HL-60 (cell line): Measurements from ENCODE around the gene SMO.

Source experiments
- POLR2AphosphoS5 ChIP-seq: IDR thresholded peaks from 2 replicates; pipeline ENCODE4 v1.6.1; 2012; ENCODE audit warnings: low read depth
- SPI1 ChIP-seq: IDR thresholded peaks from 2 replicates; pipeline ENCODE4 v1.6.1; 2012; ENCODE audit warnings: low read depth, mild to moderate bottlenecking, borderline replicate concordance
- TF ChIP-seq, protein P1 (sequence below): IDR thresholded peaks from one replicate; pipeline ENCODE4 v1.5.1; 2011; ENCODE audit warnings: low read length, control low read depth, inconsistent platforms; ENCODE audit not compliant: insufficient read depth

DNA sequence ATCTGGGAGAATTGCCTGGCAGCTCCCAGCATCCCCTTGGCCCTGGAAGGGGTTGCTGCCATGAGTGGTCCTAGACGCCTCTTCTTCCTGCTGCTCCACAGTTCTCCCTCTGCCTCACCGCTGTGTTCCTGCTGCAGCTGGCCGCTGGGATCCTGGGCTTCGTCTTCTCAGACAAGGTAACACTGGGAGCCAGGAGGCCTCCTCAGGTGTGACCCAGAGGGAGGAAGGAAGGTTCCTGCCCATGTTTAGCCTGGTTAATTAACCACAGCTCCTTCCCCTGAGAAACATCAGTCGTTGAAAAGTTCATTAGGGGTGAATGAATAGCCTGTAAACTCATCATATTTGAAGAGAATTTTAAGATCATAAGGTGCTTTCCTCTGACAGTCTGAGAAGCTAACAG is 25.7 kb upstream of the SMO start:
- TF ChIP-seq, protein P1, sequence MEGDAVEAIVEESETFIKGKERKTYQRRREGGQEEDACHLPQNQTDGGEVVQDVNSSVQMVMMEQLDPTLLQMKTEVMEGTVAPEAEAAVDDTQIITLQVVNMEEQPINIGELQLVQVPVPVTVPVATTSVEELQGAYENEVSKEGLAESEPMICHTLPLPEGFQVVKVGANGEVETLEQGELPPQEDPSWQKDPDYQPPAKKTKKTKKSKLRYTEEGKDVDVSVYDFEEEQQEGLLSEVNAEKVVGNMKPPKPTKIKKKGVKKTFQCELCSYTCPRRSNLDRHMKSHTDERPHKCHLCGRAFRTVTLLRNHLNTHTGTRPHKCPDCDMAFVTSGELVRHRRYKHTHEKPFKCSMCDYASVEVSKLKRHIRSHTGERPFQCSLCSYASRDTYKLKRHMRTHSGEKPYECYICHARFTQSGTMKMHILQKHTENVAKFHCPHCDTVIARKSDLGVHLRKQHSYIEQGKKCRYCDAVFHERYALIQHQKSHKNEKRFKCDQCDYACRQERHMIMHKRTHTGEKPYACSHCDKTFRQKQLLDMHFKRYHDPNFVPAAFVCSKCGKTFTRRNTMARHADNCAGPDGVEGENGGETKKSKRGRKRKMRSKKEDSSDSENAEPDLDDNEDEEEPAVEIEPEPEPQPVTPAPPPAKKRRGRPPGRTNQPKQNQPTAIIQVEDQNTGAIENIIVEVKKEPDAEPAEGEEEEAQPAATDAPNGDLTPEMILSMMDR, result no peak
- TF ChIP-seq POLR2AphosphoS5, result no peak
- TF ChIP-seq SPI1, result no peak
